Common myeloid progenitor, CD34-positive (primary cell): Measurements from ENCODE around the gene FOXP1.

Source experiments
- CTCF ChIA-PET: fragments of 350-600 bp; sonication (Branson Sonifier 250); formaldehyde crosslinking; loops from one replicate; lab custom pipeline; 2021; ENCODE audit warnings: antibody characterized with exemption; lab: Charles Lee
- POLR2A ChIA-PET: fragments of 350-600 bp; sonication (Branson Sonifier 250); formaldehyde crosslinking; loops from one replicate; lab custom pipeline; 2021; ENCODE audit warnings: antibody characterized with exemption; lab: Charles Lee
- DNase-seq, 3 donors: peaks; one replicate each; pipeline versions ENCODE4 v3.0.0 to v3.0.0-alpha.2; 2013
- H3K27ac ChIP-seq, 2 experiments: 1 replicate in 1 of 2; 2 replicates in 1 of 2; pipeline ENCODE4 v1.7.0; 2013; ENCODE audit warnings: inconsistent platforms in 2 of 2, low read length in 2 of 2, mild to moderate bottlenecking in 2 of 2, low read depth in 1 of 2, moderate library complexity in 1 of 2; ENCODE audit not compliant: severe bottlenecking in 2 of 2, insufficient read depth in 1 of 2, poor library complexity in 1 of 2
- H3K27me3 ChIP-seq, 5 experiments: replicated peaks in 2 of 5; 1 replicate in 3 of 5; 2 replicates in 2 of 5; pipeline versions ENCODE4 v1.6.1 to v1.7.0; 2013; ENCODE audit warnings: low read length in 4 of 5, mild to moderate bottlenecking in 2 of 5, moderate library complexity in 2 of 5, inconsistent platforms in 1 of 5; ENCODE audit not compliant: insufficient read depth in 5 of 5, control insufficient read depth in 4 of 5
- H3K36me3 ChIP-seq, 4 experiments: 1 replicate in 2 of 4; 2 replicates in 2 of 4; pipeline versions ENCODE4 v1.6.1 to v1.7.0; 2013; ENCODE audit warnings: low read length in 3 of 4, control low read depth in 1 of 4, mild to moderate bottlenecking in 1 of 4; ENCODE audit not compliant: control insufficient read depth in 4 of 4, insufficient read depth in 4 of 4
- H3K4me1 ChIP-seq, 4 experiments: 1 replicate in 3 of 4; 2 replicates in 1 of 4; pipeline versions ENCODE4 v1.6.1 to v1.7.1; 2013; ENCODE audit warnings: low read length in 3 of 4, mild to moderate bottlenecking in 3 of 4, control low read depth in 1 of 4, inconsistent platforms in 1 of 4, moderate library complexity in 1 of 4; ENCODE audit not compliant: control insufficient read depth in 4 of 4, insufficient read depth in 4 of 4; ENCODE audit errors: control extremely low read depth in 1 of 4
- H3K4me3 ChIP-seq, 7 experiments: 1 replicate in 4 of 7; 2 replicates in 3 of 7; pipeline versions ENCODE4 v1.5.1 to v1.7.0; 2013; ENCODE audit warnings: mild to moderate bottlenecking in 7 of 7, low read length in 6 of 7, moderate library complexity in 6 of 7, inconsistent platforms in 2 of 7, low read depth in 2 of 7, control low read depth in 1 of 7; ENCODE audit not compliant: insufficient read depth in 4 of 7, control insufficient read depth in 1 of 7; ENCODE audit errors: extremely low read depth in 1 of 7
- H3K9me3 ChIP-seq, 5 experiments: 1 replicate in 4 of 5; 2 replicates in 1 of 5; pipeline versions ENCODE4 v1.6.1 to v1.7.1; 2013; ENCODE audit warnings: low read length in 4 of 5, mild to moderate bottlenecking in 2 of 5, inconsistent platforms in 1 of 5, low read depth in 1 of 5, moderate library complexity in 1 of 5; ENCODE audit not compliant: control insufficient read depth in 4 of 5, insufficient read depth in 2 of 5; ENCODE audit errors: control extremely low read depth in 1 of 5
- WGBS: methylation state at CpG from one replicate; pipeline ENCODE4 v1.1.5; 2013; ENCODE audit not compliant: insufficient coverage; 5-methylcytosine and 5-hydroxymethylcytosine counted together

FOXP1 gene

DNA sequence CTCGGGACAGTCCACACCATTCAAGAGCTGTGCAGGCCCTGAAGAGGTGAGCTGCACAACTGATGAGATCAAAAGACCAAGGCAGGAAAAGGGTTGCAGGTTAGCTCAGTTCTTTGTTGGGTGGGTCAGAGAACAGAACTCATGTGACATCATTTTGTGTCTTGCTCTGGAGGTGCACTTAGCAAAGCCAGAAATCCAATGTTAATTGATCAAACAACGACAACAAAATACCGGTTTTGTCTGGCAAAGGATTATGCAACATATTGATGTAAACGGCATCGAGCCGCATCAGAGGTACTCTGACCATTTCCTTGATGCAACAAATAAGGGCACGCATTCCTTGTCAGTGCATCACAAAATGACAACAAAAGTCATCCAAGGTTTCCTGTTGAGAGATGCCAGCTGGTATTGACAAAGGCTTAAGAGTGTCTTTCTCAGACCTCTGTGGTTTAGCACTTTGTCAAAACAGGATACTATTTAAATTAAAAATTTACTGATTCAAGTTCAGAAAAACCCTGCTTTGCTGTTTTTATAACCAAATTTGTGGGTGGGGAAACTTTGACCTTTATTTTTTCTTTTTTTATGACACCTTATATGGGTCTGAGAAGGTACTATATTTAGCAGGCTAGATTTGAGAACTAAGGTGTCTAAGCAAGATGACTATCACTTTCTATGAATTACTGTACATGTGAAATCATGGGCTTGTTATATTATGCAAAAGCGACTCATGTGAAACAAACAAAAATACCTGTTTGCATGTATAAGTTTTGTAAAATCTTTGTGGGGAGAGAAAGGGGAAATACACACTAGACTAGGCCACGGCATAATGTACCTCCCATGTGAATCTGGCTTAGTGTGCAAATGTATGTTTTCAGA is 496.1 kb downstream of the FOXP1 start:
- DNase-seq: peak in 1 of 3 donors; percentile 44
- H3K4me1 ChIP-seq: peaks cover 0 to 5% (median 3%) of the 10 kb centered on the region in 4 experiments
- ChIA-PET POLR2A (no interaction called here), CTCF (interaction anchor here (1.3 to 1.5 kb wide), 2 partner anchors 17 to 595 kb away, joined by 3 to 4 read pairs; no protein-coding TSS in a partner anchor)
- no peak overlapping the region for H3K27ac ChIP-seq
- no peaks in the 10 kb centered on the region for H3K9me3 ChIP-seq
- 91% methylated on average over 9 of the region's 9 CpGs for WGBS
- peaks cover 0 to 6% (median 4%) of the 10 kb centered on the region in 4 experiments for H3K36me3 ChIP-seq
- H3K27me3 ChIP-seq: no peaks in the 10 kb centered on the region
- no peak overlapping the region for H3K4me3 ChIP-seq

DNA sequence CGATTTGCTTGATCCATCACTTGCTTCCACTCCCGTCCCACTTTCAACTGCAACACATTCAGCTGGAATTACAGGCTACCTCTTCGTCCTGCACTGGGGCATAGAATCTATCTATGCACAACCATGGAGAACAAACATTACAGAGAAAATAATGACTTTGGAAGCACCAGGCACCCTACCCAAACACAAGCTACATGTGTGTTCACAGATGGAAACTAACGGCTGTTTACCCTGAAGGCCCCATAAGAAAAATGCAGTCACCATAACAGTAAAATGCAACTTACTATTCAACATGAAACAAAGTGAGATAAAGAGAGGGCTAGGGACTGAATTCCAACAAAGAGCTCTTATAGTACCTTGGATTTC is 496.8 kb downstream of the FOXP1 start:
- H3K9me3 ChIP-seq: no peaks in the 10 kb centered on the region
- H3K36me3 ChIP-seq: peaks cover 0 to 6% (median 4%) of the 10 kb centered on the region in 4 experiments
- ChIA-PET POLR2A (no interaction called here), CTCF (interaction anchor here (1.3 to 1.6 kb wide), 3 partner anchors 10 to 596 kb away, joined by 3 to 6 read pairs (median 4); no protein-coding TSS in a partner anchor)
- 97% methylated on average over 3 of the region's 4 CpGs for WGBS
- H3K27ac ChIP-seq: no peak overlapping the region
- H3K4me1 ChIP-seq: peaks cover 0 to 5% (median 3%) of the 10 kb centered on the region in 4 experiments
- no peaks in the 10 kb centered on the region for H3K27me3 ChIP-seq
- no peak for DNase-seq
- H3K4me3 ChIP-seq: no peak overlapping the region

DNA sequence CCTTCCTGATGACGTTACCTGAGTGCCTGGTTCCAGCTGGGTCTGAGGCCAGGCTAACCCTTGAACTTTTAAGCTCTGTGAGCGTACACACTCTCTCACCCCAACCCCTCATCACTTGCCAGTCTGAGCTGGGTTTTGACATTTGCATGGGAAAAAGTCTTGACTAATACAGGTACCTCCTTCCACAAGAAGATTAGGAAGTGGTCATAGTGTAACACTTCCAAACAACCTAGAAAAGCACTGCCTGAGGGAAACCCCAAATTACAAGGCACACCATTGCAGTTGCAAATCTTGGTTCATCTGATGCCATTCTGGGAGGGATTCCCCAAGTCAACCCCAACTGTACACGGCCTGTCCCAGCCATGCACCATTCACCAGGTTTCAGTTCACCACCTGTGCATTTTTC is 499.8 kb downstream of the FOXP1 start:
- POLR2A ChIA-PET: no interaction called here
- peaks cover 3 to 19% (median 6%) of the 10 kb centered on the region in 4 experiments for H3K4me1 ChIP-seq
- no peaks in the 10 kb centered on the region for H3K9me3 ChIP-seq
- H3K36me3 ChIP-seq: peaks cover 0 to 4% (median under 1%) of the 10 kb centered on the region in 4 experiments
- 100% methylated on average over 2 of the region's 3 CpGs for WGBS
- H3K4me3 ChIP-seq: no peak overlapping the region
- H3K27ac ChIP-seq: no peak overlapping the region
- no peak for DNase-seq
- CTCF ChIA-PET: no interaction called here
- no peaks in the 10 kb centered on the region for H3K27me3 ChIP-seq

DNA sequence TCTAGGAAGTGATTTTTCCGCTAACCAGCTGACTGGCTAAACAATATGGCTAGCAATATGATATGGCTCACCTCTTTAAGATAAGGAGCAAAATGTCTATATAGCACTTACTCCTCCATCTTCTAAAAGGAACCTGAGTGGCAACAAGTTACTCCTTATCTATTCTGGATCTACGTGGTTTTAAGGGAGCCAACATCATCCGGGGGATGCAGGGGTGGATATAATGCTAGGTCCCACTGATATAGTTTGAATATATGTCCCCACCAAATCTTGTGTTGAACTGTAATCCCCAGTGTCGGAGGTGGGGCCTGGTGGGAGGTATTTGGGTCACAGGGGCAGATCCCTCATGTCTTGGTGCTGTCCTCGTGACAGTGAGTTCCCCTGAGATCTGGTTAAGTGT is 500.7 kb downstream of the FOXP1 start:
- WGBS: 67% methylated on average over 3 of the region's 5 CpGs
- Histone ChIP-seq H3K4me3 (no peak overlapping the region), H3K36me3 (peaks cover 0 to 4% (median under 1%) of the 10 kb centered on the region in 4 experiments), H3K9me3 (no peaks in the 10 kb centered on the region), H3K27me3 (no peaks in the 10 kb centered on the region), H3K27ac (no peak overlapping the region), H3K4me1 (peaks cover 3 to 21% (median 6%) of the 10 kb centered on the region in 4 experiments)
- CTCF ChIA-PET: no interaction called here
- POLR2A ChIA-PET: no interaction called here
- peak in 2 of 3 donors; percentile 33 to 58 for DNase-seq

DNA sequence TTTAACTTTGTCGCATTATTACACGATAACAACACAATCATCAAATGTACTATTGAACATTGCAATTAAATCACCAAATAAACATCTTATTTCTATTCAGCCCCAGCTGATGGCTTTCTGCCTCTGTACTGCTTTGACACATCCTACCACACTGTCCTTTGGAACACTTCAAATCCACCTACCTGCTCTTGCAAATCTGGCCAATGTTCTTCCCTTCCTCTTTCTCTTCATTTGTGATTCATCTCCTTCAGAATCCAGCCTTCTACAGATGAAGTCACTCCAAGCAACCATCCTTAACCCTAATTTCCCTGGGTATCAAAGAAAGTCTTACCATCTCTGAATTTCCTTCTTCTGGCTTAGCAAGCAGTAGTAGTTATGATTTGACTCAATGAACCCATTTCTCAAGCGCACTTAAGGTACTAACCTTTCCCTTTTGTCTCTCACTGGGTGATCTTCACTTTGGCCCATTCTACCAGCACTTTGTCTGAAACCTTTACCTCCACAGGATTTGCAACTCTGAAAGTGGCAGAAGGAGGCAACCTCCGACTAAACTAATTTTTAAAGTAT is 502.9 kb downstream of the FOXP1 start:
- peaks cover 3 to 23% (median 6%) of the 10 kb centered on the region in 4 experiments for H3K4me1 ChIP-seq
- H3K27ac ChIP-seq: no peak overlapping the region
- no peaks in the 10 kb centered on the region for H3K9me3 ChIP-seq
- CTCF ChIA-PET: interaction anchor here (1.2 to 2.2 kb wide), 2 partner anchors 10 to 12 kb away, joined by 3 to 7 read pairs; no protein-coding TSS in a partner anchor
- H3K27me3 ChIP-seq: no peaks in the 10 kb centered on the region
- POLR2A ChIA-PET: interaction anchor here (0.5 kb wide), 1 partner anchor 162 kb away, joined by 3 read pairs; no protein-coding TSS in a partner anchor
- DNase-seq: peak in 2 of 3 donors; percentile 44 to 51
- 96% methylated on average over 4 of the region's 4 CpGs for WGBS
- H3K36me3 ChIP-seq: peaks cover 0 to 2% (median 0%) of the 10 kb centered on the region in 4 experiments
- H3K4me3 ChIP-seq: no peak overlapping the region

DNA sequence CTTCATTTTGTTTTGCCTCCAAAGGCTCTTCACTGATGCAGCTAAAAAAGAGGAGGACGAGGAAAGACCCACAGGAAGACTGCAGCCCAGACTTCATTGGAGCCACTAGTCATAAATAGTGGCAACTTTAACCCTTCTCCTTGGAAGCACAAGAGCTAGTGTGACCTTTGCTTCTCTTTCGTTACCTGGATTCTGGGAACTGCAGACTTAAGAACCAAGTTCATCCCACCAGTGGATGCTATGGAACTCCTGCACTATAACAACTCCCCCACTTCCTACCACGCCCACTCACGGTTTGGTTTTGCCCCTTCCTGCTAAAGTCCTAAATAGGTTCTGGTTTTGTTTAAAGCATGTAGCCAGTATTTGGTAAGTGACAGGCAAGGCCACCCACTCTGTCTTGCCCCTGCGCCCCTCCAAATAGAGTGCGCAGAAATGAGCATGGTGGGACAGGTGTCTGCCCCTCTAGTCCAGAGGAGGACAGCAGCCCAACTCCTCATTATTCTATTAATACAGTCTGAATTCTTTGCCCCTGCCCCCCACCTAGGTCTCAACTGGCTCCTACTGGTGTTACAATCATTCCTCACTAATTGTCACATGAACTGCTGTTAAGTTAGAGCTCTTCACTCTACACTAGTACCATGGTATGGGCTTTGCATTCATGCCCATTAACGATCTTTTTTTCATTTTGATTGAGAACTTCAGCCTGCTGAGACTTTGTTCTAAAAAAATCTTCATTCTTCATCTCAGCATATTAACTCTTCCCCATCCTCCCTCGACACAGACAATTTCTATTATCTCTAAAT is 504.6 kb downstream of the FOXP1 start:
- Histone ChIP-seq H3K4me1 (peaks cover 3 to 23% (median 6%) of the 10 kb centered on the region in 4 experiments), H3K4me3 (peak overlapping the region in 1 of 7 experiments; percentile 33), H3K9me3 (no peaks in the 10 kb centered on the region), H3K27me3 (no peaks in the 10 kb centered on the region), H3K27ac (no peak overlapping the region), H3K36me3 (peaks cover 0 to 5% (median 0%) of the 10 kb centered on the region in 4 experiments)
- 76% methylated on average over 5 of the region's 8 CpGs for WGBS
- no peak for DNase-seq
- ChIA-PET CTCF (interaction anchor here (1.1 to 1.4 kb wide), 2 partner anchors 8 to 11 kb away, joined by 4 read pairs; no protein-coding TSS in a partner anchor), POLR2A (no interaction called here)
